Neural cell (in vitro differentiated cells): ENCODE results near the gene VWA3A. TPM values are rescaled to one million over a fixed set of nuclear protein-coding genes. Genes with fewer than 3 reads are reported as not detected.

Source experiments
- H2AFZ ChIP-seq: fragments of 200-600, 300-800 bp; sonication (generic), shearing (Covaris generic); 2 replicates; pipeline ENCODE4 v1.6.0; 2014; ENCODE audit warnings: low read depth, mild to moderate bottlenecking, antibody characterized with exemption, low read length, moderate library complexity
- H3F3A ChIP-seq: fragments of 200-600 bp; shearing (Covaris generic); 2 replicates; pipeline ENCODE4 v1.6.1; 2016; ENCODE audit warnings: mild to moderate bottlenecking, moderate library complexity, mixed read lengths, antibody characterized with exemption, low read length; ENCODE audit not compliant: insufficient read depth, poor library complexity, severe bottlenecking
- H3K27ac ChIP-seq: fragments of 200-600, 300-800 bp; sonication (generic), shearing (Covaris generic); 2 replicates; pipeline ENCODE4 v1.5.1; 2014; ENCODE audit warnings: mild to moderate bottlenecking, low read length, moderate library complexity
- H3K27me3 ChIP-seq: fragments of 300-800, 200-600 bp; sonication (generic), shearing (Covaris generic); 2 replicates; pipeline ENCODE4 v1.6.0; 2014; ENCODE audit warnings: mild to moderate bottlenecking, low read depth, low read length, moderate library complexity; ENCODE audit not compliant: insufficient read depth
- H3K36me3 ChIP-seq: fragments of 300-800, 200-600 bp; sonication (generic), shearing (Covaris generic); 2 replicates; pipeline ENCODE4 v1.5.1; 2014; ENCODE audit warnings: mild to moderate bottlenecking, antibody characterized with exemption, low read length, moderate library complexity; ENCODE audit not compliant: insufficient read depth
- H3K4me2 ChIP-seq: fragments of 300-800, 200-600 bp; sonication (generic), shearing (Covaris generic); 2 replicates; pipeline ENCODE4 v1.6.0; 2014; ENCODE audit warnings: mild to moderate bottlenecking, low read length
- H3K4me3 ChIP-seq: fragments of 300-800, 200-600 bp; sonication (generic), shearing (Covaris generic); 2 replicates; pipeline ENCODE4 v1.5.1; 2014; ENCODE audit warnings: mild to moderate bottlenecking, low read length, moderate library complexity
- H3K79me2 ChIP-seq: fragments of 200-600 bp; shearing (Covaris generic); replicated peaks from 2 replicates; pipeline ENCODE4 v1.6.0; 2014; ENCODE audit warnings: mild to moderate bottlenecking, low read length, moderate library complexity; ENCODE audit not compliant: insufficient read depth
- H3K9ac ChIP-seq: fragments of 300-800, 200-600 bp; sonication (generic), shearing (Covaris generic); 2 replicates; pipeline ENCODE4 v1.6.1; 2016; ENCODE audit warnings: mild to moderate bottlenecking, low read length, mixed read lengths
- H3K9me2 ChIP-seq: fragments of 200-600 bp; shearing (Covaris generic); 2 replicates; pipeline ENCODE4 v1.6.1; 2016; ENCODE audit warnings: mild to moderate bottlenecking, low read length, mixed read lengths; ENCODE audit not compliant: insufficient read depth
- H3K9me3 ChIP-seq: fragments of 200-600, 300-800 bp; sonication (generic), shearing (Covaris generic); 2 replicates; pipeline ENCODE4 v1.6.1; 2016; ENCODE audit warnings: mild to moderate bottlenecking, mixed run types, low read length, moderate library complexity, mixed read lengths
- H4K20me1 ChIP-seq: fragments of 200-600 bp; shearing (Covaris generic); 2 replicates; pipeline ENCODE4 v1.6.1; 2016; ENCODE audit warnings: mild to moderate bottlenecking, mixed run types; ENCODE audit not compliant: insufficient read depth
- EP300 ChIP-seq: fragments of 450-650 bp; conservative IDR thresholded peaks from 2 replicates; pipeline ENCODE4 v1.6.1; 2014; ENCODE audit warnings: antibody characterized with exemption, mild to moderate bottlenecking, moderate library complexity; ENCODE audit not compliant: poor library complexity, severe bottlenecking
- EZH2 ChIP-seq: fragments of 200-600, 300-800 bp; shearing (Covaris generic), sonication (generic); IDR thresholded peaks from 2 replicates; pipeline ENCODE4 v1.6.1; 2014; ENCODE audit warnings: antibody characterized with exemption, low read length, borderline replicate concordance, mild to moderate bottlenecking; ENCODE audit not compliant: insufficient read depth, poor library complexity, severe bottlenecking
- MXI1 ChIP-seq: fragments of 450-650 bp; conservative IDR thresholded peaks from 2 replicates; pipeline ENCODE4 v1.6.1; 2014; ENCODE audit warnings: antibody characterized with exemption, mild to moderate bottlenecking; ENCODE audit not compliant: poor library complexity, severe bottlenecking
- POLR2AphosphoS5 ChIP-seq: IDR thresholded peaks from 2 replicates; pipeline ENCODE4 v1.6.1; 2012
- RAD21 ChIP-seq: fragments of 450-650 bp; conservative IDR thresholded peaks from 2 replicates; pipeline ENCODE4 v1.6.1; 2014; ENCODE audit warnings: antibody characterized with exemption, mild to moderate bottlenecking, moderate library complexity
- SMC3 ChIP-seq: fragments of 450-650 bp; conservative IDR thresholded peaks from 2 replicates; pipeline ENCODE4 v1.6.1; 2014; ENCODE audit warnings: antibody characterized with exemption, mild to moderate bottlenecking, moderate library complexity; ENCODE audit not compliant: poor library complexity
- TAF1 ChIP-seq: IDR thresholded peaks from 2 replicates; pipeline ENCODE4 v1.6.1; 2012; ENCODE audit warnings: low read depth
- polyA plus RNA-seq: library from polyadenylated mRNA; depleted of rRNA; stranded (reverse); fragments of >200 nt; gene quantifications from 2 replicates; pipeline ENCODE4 v1.2.3, GENCODE V29; 2014
- TF ChIP-seq, protein P1 (sequence below): fragments of 450-650 bp; IDR thresholded peaks from 2 replicates; pipeline ENCODE4 v1.5.1; 2014; ENCODE audit warnings: antibody characterized with exemption, mild to moderate bottlenecking, moderate library complexity; ENCODE audit not compliant: poor library complexity, severe bottlenecking
- TF ChIP-seq, protein P2 (sequence below): IDR thresholded peaks from 2 replicates; pipeline ENCODE4 v1.6.1; 2012; ENCODE audit warnings: borderline replicate concordance

Gene VWA3A
- polyA plus RNA-seq, 1 donor from 2014 or later, result 1.8 TPM

GRCh38 chr16:22123146-22123545 lies 30.8 kb downstream of the VWA3A start:
- Histone ChIP-seq H3K9me3 (no peaks in the 10 kb centered on the region), H3K79me2 (no peaks in the 10 kb centered on the region), H3K4me3 (no peak overlapping the region), H4K20me1 (no peaks in the 10 kb centered on the region), H3K36me3 (no peaks in the 10 kb centered on the region), H3K4me2 (no peak overlapping the region), H3K9ac (no peak overlapping the region), H3K27me3 (no peaks in the 10 kb centered on the region), H3F3A (no peaks in the 10 kb centered on the region), H2AFZ (no peak overlapping the region), H3K9me2 (no peaks in the 10 kb centered on the region), H3K27ac (no peak overlapping the region)
- TF ChIP-seq TAF1, result no peak
- TF ChIP-seq, protein P1, sequence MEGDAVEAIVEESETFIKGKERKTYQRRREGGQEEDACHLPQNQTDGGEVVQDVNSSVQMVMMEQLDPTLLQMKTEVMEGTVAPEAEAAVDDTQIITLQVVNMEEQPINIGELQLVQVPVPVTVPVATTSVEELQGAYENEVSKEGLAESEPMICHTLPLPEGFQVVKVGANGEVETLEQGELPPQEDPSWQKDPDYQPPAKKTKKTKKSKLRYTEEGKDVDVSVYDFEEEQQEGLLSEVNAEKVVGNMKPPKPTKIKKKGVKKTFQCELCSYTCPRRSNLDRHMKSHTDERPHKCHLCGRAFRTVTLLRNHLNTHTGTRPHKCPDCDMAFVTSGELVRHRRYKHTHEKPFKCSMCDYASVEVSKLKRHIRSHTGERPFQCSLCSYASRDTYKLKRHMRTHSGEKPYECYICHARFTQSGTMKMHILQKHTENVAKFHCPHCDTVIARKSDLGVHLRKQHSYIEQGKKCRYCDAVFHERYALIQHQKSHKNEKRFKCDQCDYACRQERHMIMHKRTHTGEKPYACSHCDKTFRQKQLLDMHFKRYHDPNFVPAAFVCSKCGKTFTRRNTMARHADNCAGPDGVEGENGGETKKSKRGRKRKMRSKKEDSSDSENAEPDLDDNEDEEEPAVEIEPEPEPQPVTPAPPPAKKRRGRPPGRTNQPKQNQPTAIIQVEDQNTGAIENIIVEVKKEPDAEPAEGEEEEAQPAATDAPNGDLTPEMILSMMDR, result no peak
- no peak for TF ChIP-seq SMC3
- TF ChIP-seq EZH2, result no peak
- TF ChIP-seq EP300, result no peak
- no peak for TF ChIP-seq POLR2AphosphoS5
- TF ChIP-seq RAD21, result no peak
- no peak for TF ChIP-seq MXI1
- TF ChIP-seq, protein P2, sequence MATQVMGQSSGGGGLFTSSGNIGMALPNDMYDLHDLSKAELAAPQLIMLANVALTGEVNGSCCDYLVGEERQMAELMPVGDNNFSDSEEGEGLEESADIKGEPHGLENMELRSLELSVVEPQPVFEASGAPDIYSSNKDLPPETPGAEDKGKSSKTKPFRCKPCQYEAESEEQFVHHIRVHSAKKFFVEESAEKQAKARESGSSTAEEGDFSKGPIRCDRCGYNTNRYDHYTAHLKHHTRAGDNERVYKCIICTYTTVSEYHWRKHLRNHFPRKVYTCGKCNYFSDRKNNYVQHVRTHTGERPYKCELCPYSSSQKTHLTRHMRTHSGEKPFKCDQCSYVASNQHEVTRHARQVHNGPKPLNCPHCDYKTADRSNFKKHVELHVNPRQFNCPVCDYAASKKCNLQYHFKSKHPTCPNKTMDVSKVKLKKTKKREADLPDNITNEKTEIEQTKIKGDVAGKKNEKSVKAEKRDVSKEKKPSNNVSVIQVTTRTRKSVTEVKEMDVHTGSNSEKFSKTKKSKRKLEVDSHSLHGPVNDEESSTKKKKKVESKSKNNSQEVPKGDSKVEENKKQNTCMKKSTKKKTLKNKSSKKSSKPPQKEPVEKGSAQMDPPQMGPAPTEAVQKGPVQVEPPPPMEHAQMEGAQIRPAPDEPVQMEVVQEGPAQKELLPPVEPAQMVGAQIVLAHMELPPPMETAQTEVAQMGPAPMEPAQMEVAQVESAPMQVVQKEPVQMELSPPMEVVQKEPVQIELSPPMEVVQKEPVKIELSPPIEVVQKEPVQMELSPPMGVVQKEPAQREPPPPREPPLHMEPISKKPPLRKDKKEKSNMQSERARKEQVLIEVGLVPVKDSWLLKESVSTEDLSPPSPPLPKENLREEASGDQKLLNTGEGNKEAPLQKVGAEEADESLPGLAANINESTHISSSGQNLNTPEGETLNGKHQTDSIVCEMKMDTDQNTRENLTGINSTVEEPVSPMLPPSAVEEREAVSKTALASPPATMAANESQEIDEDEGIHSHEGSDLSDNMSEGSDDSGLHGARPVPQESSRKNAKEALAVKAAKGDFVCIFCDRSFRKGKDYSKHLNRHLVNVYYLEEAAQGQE, result no peak

- Histone ChIP-seq H3K79me2 (no peaks in the 10 kb centered on the region), H3K36me3 (no peaks in the 10 kb centered on the region), H3K4me2 (no peak overlapping the region), H3F3A (no peaks in the 10 kb centered on the region), H3K27me3 (no peaks in the 10 kb centered on the region), H3K9me2 (no peaks in the 10 kb centered on the region), H4K20me1 (no peaks in the 10 kb centered on the region), H3K27ac (no peak overlapping the region), H3K9me3 (no peaks in the 10 kb centered on the region), H3K4me3 (no peak overlapping the region), H2AFZ (no peak overlapping the region), H3K9ac (no peak overlapping the region)
- TF ChIP-seq EP300 (no peak), TAF1 (no peak)
- TF ChIP-seq, protein P1, result no peak
These were observed 31.6 kb downstream of the VWA3A start for GRCh38 chr16:22123759-22124490.
